Measurements from ENCODE around the gene MCU.

DNA sequence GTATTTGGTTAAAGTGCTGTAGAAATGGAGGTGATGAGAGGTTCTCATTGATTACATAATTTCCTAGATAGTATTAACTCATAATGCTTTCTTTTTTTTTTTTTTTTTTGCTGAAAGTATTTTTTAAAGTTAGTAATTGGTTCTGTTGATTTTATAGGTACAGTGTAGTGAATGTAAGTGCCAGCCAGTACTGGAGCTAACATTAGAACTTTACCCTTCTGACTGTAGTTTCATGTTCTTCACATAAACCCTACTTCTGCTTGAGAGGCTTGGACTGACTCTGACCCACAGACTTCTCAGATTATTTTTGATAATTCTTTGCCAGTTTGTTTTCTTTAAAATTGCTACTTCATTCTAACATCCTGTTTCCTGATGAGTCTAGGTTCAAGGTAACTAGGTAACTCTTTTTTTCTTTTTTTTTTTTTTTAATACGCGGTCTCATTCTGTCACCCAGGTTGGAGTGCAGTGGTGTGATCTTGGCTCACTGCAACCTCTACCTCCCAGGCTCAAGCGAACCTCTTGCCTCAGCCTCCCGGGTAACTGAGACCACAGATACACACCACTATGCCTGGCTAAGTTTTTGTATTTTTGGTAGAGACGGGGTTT is 109.4 kb downstream of the MCU start:
- no peak for TF ChIP-seq EZH2 (IDR thresholded peaks at IDR 0.05; ENCODE audit: low read length)
- TF ChIP-seq, protein P1, sequence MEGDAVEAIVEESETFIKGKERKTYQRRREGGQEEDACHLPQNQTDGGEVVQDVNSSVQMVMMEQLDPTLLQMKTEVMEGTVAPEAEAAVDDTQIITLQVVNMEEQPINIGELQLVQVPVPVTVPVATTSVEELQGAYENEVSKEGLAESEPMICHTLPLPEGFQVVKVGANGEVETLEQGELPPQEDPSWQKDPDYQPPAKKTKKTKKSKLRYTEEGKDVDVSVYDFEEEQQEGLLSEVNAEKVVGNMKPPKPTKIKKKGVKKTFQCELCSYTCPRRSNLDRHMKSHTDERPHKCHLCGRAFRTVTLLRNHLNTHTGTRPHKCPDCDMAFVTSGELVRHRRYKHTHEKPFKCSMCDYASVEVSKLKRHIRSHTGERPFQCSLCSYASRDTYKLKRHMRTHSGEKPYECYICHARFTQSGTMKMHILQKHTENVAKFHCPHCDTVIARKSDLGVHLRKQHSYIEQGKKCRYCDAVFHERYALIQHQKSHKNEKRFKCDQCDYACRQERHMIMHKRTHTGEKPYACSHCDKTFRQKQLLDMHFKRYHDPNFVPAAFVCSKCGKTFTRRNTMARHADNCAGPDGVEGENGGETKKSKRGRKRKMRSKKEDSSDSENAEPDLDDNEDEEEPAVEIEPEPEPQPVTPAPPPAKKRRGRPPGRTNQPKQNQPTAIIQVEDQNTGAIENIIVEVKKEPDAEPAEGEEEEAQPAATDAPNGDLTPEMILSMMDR (optimal IDR thresholded peaks at IDR 0.05 in 1 of 3, IDR thresholded peaks at IDR 0.05 in 1 of 3, conservative IDR thresholded peaks at IDR 0.05 in 1 of 3; ENCODE audit: extremely low read depth in 1 of 3, insufficient read depth in 2 of 3, low read length in 3 of 3), result no peak

All from keratinocyte (primary cell).